Measurements from ENCODE around the gene KIF21B.

Gene KIF21B

DNA sequence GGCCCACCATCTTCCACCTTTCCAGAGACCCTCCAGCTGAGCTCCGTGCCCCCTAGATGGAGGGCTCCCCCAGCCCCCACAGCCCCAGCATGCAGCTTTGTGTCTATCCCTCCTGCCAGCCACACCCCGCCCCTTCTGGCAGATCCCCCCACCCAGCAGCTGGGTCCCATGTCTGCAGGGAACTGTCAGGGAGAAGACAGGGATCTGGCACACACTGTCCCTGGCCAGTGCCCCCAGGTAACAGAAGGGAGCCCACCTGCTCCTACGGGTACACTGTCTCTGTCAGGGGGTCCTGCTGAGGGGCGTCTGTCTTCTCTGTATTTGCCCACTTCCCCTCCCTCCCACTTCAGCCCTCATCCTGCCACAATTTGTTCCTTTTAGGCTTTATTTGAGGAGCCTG lies 11.2 kb upstream of the KIF21B start:
- TF ChIP-seq, protein P1, sequence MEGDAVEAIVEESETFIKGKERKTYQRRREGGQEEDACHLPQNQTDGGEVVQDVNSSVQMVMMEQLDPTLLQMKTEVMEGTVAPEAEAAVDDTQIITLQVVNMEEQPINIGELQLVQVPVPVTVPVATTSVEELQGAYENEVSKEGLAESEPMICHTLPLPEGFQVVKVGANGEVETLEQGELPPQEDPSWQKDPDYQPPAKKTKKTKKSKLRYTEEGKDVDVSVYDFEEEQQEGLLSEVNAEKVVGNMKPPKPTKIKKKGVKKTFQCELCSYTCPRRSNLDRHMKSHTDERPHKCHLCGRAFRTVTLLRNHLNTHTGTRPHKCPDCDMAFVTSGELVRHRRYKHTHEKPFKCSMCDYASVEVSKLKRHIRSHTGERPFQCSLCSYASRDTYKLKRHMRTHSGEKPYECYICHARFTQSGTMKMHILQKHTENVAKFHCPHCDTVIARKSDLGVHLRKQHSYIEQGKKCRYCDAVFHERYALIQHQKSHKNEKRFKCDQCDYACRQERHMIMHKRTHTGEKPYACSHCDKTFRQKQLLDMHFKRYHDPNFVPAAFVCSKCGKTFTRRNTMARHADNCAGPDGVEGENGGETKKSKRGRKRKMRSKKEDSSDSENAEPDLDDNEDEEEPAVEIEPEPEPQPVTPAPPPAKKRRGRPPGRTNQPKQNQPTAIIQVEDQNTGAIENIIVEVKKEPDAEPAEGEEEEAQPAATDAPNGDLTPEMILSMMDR (conservative IDR thresholded peaks at IDR 0.05; ENCODE audit: low read depth, low read length), result no peak
- H3K4me1 ChIP-seq (ENCODE audit: low read depth, poor library complexity, severe bottlenecking), result no peaks in the 10 kb centered on the region
- H3K27ac ChIP-seq, result no peak overlapping the region
- H3K36me3 ChIP-seq (ENCODE audit: insufficient read depth), result no peaks in the 10 kb centered on the region
- H4K20me1 ChIP-seq (ENCODE audit: insufficient read depth), result no peaks in the 10 kb centered on the region
- no peak overlapping the region for H3K4me3 ChIP-seq (IDR thresholded peaks at IDR 0.05; ENCODE audit: insufficient read depth, low read depth, low read length)
- H3K9ac ChIP-seq, result no peak overlapping the region
- H3K27me3 ChIP-seq (ENCODE audit: insufficient read depth, low read depth), result no peaks in the 10 kb centered on the region
- H3K79me2 ChIP-seq (ENCODE audit: insufficient read depth, low read depth), result no peaks in the 10 kb centered on the region
- no peak overlapping the region for H3K4me2 ChIP-seq
- H2AFZ ChIP-seq (ENCODE audit: low read depth), result no peak overlapping the region

DNA sequence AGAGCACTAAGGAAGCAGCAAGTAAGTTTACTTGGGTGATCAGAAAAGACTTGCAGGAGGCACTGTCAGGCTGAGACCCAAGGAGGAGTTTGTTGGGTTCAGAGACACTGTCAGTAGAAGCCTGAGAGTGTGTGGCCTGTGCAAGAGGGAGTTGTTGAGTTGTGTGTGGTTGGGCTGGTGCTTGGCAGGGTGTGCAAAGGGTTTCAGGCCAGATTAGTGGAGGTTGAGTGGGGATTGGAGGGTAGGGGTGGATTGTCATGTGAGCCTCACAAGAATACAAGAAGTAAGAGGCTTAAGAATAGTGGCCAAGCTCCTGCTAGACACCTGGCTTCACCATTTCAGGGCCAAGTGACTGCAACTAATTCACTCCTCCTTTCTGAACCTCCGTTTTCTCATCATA lies 8.9 kb upstream of the KIF21B start:
- H3K4me2 ChIP-seq, result no peak overlapping the region
- no peaks in the 10 kb centered on the region for H3K27me3 ChIP-seq (ENCODE audit: insufficient read depth, low read depth)
- no peak overlapping the region for H2AFZ ChIP-seq (ENCODE audit: low read depth)
- H3K36me3 ChIP-seq (ENCODE audit: insufficient read depth), result no peaks in the 10 kb centered on the region
- no peak overlapping the region for H3K4me3 ChIP-seq (IDR thresholded peaks at IDR 0.05; ENCODE audit: insufficient read depth, low read depth, low read length)
- H3K79me2 ChIP-seq (ENCODE audit: insufficient read depth, low read depth), result no peaks in the 10 kb centered on the region
- H3K9ac ChIP-seq, result no peak overlapping the region
- TF ChIP-seq, protein P1 (conservative IDR thresholded peaks at IDR 0.05; ENCODE audit: low read depth, low read length), result no peak
- no peak overlapping the region for H3K27ac ChIP-seq
- H3K4me1 ChIP-seq (ENCODE audit: low read depth, poor library complexity, severe bottlenecking), result no peaks in the 10 kb centered on the region
- no peaks in the 10 kb centered on the region for H4K20me1 ChIP-seq (ENCODE audit: insufficient read depth)

DNA sequence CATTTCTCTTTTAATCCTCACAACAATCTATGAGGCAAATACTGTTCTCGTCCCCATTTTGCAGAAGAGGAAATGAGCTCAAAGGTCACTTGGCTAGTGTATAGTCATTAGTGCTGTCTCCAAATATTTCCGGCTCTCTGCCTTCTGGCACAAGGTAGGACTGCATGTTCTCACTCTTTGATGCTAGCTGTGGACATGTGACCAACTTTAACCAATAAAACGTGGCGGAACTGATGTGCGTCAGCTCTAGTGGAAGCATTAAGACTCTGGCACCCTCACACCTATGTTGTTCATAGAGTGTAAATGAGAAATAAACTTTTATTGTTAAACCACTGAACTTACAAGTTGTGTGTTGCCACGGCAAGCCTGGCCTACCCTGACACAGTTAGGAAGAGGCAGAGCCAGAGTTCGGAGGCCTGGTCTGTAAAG lies 5.0 kb upstream of the KIF21B start:
- Histone ChIP-seq H3K36me3 (ENCODE audit: insufficient read depth) (no peaks in the 10 kb centered on the region), H3K4me3 (IDR thresholded peaks at IDR 0.05; ENCODE audit: insufficient read depth, low read depth, low read length) (no peak overlapping the region), H3K27me3 (ENCODE audit: insufficient read depth, low read depth) (no peaks in the 10 kb centered on the region), H3K79me2 (ENCODE audit: insufficient read depth, low read depth) (no peaks in the 10 kb centered on the region), H3K4me1 (ENCODE audit: low read depth, poor library complexity, severe bottlenecking) (peaks cover 34% of the 10 kb centered on the region), H2AFZ (ENCODE audit: low read depth) (no peak overlapping the region), H4K20me1 (ENCODE audit: insufficient read depth) (no peaks in the 10 kb centered on the region), H3K9ac (no peak overlapping the region), H3K27ac (no peak overlapping the region), H3K4me2 (no peak overlapping the region)
- TF ChIP-seq, protein P1 (conservative IDR thresholded peaks at IDR 0.05; ENCODE audit: low read depth, low read length), result no peak

DNA sequence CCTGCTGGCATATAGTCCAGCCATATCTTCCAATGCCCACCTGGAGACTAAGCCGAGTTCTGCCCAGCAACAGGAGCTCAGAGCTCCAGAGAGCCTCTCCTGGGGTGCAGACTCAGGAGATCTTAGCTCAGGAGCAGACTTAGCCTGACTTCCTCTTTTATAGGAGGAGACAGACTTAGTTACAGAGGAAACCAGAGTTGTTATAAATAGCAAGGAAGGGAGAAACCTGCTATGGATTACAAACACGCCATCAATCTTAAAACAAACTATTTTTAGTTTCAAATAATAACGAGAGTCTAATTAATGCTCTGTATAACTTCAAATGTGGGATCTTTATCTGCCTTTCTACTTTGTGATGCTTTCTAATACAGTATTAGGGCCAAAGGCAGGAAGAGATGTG lies 3.3 kb upstream of the KIF21B start:
- H3K4me2 ChIP-seq, result no peak overlapping the region
- H2AFZ ChIP-seq (ENCODE audit: low read depth), result no peak overlapping the region
- no peaks in the 10 kb centered on the region for H3K36me3 ChIP-seq (ENCODE audit: insufficient read depth)
- H3K9ac ChIP-seq, result no peak overlapping the region
- peaks cover 14% of the 10 kb centered on the region for H3K79me2 ChIP-seq (ENCODE audit: insufficient read depth, low read depth)
- H4K20me1 ChIP-seq (ENCODE audit: insufficient read depth), result no peaks in the 10 kb centered on the region
- TF ChIP-seq, protein P1 (conservative IDR thresholded peaks at IDR 0.05; ENCODE audit: low read depth, low read length), result no peak
- no peak overlapping the region for H3K27ac ChIP-seq
- peaks cover 39% of the 10 kb centered on the region for H3K4me1 ChIP-seq (ENCODE audit: low read depth, poor library complexity, severe bottlenecking)
- no peaks in the 10 kb centered on the region for H3K27me3 ChIP-seq (ENCODE audit: insufficient read depth, low read depth)
- no peak overlapping the region for H3K4me3 ChIP-seq (IDR thresholded peaks at IDR 0.05; ENCODE audit: insufficient read depth, low read depth, low read length)
